Stimulated activated naive CD8-positive, alpha-beta T cell treated with anti-CD3 and anti-CD28 coated beads, Interleukin-15, amount 100 ng/mL, for 72 hours (primary cell): ENCODE measurements around the gene OR9K2.
"Not testable (repeated sequence)": the region's sequence is repeated elsewhere in the genome, so short reads cannot be mapped to it uniquely, and the experiment has no call there.

ENCODE experiments used
- ATAC-seq: fragments of 150-1000 bp; cut with Tn5 transposase; 2 replicates; pipeline ENCODE4 v1.10.0; 2021; ENCODE audit warnings: mild to moderate bottlenecking, moderate library complexity
- DNase-seq, 2 donors: peaks; one replicate each; pipeline ENCODE4 v3.0.0; 2021 to 2022
- H3K27ac Mint-ChIP-seq, 2 donors: one replicate each; pipeline ENCODE4 v1.8.0; 2022; ENCODE audit warnings: mild to moderate bottlenecking in 2 of 2, mixed read lengths in 2 of 2, moderate library complexity in 2 of 2
- H3K27me3 Mint-ChIP-seq: one replicate; pipeline ENCODE4 v1.8.0; 2022; ENCODE audit warnings: mixed read lengths
- H3K4me1 Mint-ChIP-seq: one replicate; pipeline ENCODE4 v1.8.0; 2022; ENCODE audit warnings: mild to moderate bottlenecking, mixed read lengths
- H3K4me3 Mint-ChIP-seq, 2 donors: one replicate each; pipeline ENCODE4 v1.8.0; 2022; ENCODE audit warnings: mild to moderate bottlenecking in 2 of 2, mixed read lengths in 2 of 2, moderate library complexity in 1 of 2
- H3K9me3 Mint-ChIP-seq, 2 donors: one replicate each; pipeline ENCODE4 v1.8.0; 2022; ENCODE audit warnings: mixed read lengths in 2 of 2

The OR9K2 gene, protein sequence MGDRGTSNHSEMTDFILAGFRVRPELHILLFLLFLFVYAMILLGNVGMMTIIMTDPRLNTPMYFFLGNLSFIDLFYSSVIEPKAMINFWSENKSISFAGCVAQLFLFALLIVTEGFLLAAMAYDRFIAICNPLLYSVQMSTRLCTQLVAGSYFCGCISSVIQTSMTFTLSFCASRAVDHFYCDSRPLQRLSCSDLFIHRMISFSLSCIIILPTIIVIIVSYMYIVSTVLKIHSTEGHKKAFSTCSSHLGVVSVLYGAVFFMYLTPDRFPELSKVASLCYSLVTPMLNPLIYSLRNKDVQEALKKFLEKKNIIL

DNA sequence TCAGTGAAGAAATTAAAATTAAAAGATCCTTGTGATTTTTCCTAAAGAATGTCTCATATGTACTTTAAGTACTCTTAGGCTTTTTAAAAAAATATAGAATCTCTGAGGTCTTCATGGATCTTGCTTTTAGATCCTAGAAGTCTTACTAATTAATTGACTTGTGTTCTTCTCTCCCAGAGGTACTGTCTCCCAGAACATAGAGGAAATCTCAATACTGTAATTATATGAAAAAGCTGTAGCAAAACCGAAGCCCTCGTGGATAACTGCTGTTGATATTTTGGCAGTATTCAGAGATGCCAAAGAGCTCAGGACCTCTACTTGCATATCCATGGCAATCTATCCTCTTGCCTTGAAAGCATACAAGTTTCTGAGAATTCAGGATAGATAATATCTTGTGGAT is at the start of gene OR9K2:
TSS of gene OR9K2 (plus strand) at position 301 of the 400 bp plus-strand sequence. CDS start 3,429 bp downstream, outside the sequence.
- peak within 1 kb of the TSS in 1 of 2 donors; percentile 34 for H3K27ac Mint-ChIP-seq
- no peaks in the 10 kb centered on the region for H3K4me1 Mint-ChIP-seq
- ATAC-seq (no peak), DNase-seq (no peak)
- no peaks in the 10 kb centered on the region for H3K9me3 Mint-ChIP-seq
- H3K27me3 Mint-ChIP-seq, result peaks cover 37% of the 10 kb centered on the region
- no peak within 1 kb of the TSS for H3K4me3 Mint-ChIP-seq

DNA sequence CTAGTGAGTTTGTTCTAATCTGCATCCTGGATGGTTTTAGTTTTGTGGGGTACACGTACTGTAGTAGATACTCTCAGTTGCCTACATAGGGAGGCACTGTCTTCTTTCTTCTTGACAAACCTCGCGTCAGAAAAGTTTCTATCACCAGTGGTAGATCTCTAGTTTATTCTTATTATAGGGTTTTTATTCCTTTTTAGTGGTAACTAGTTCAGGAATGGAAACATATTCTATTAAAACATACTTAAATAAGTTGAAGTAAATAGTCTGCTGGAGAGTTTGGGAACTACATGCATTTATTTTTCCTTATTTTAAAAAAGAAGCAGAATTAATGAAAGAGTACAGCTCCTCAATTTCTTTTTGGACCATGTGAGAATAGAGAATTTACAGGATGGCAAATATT is 33.6 kb upstream of the OR9K2 start:
- H3K27me3 Mint-ChIP-seq, result peaks cover 13% of the 10 kb centered on the region
- no peak overlapping the region for H3K27ac Mint-ChIP-seq
- no peak for DNase-seq
- H3K4me1 Mint-ChIP-seq, result no peaks in the 10 kb centered on the region
- H3K4me3 Mint-ChIP-seq, result no peak overlapping the region
- no peak for ATAC-seq
- H3K9me3 Mint-ChIP-seq, result no peaks in the 10 kb centered on the region

DNA sequence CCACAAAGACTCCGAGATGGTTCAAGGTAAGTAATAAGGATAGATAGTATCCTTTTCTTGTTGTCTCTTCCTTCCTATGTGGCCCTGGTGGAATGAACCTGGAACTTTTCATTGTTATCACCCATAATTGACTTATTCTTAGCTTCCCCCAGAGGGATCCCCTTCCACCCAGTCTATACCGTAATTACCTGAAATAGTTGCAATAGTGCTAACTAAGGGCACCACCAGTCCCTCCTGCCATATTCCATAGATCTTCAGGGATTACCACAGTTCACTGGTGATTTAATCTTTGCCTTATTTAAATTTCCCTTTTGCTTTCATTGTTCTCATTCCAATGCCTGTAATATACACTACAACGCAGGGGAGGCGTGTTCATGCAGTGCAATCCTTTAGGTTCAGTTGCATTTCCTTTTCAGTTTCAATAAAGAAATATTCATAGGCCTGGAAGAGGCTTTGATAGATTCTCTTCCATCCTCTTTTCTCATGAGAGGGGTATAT is 13.8 kb upstream of the OR9K2 start:
- no peak overlapping the region for H3K4me3 Mint-ChIP-seq
- H3K9me3 Mint-ChIP-seq, result no peaks in the 10 kb centered on the region
- H3K4me1 Mint-ChIP-seq, result no peaks in the 10 kb centered on the region
- DNase-seq (no peak), ATAC-seq (no peak)
- no peak overlapping the region for H3K27ac Mint-ChIP-seq
- no peaks in the 10 kb centered on the region for H3K27me3 Mint-ChIP-seq

DNA sequence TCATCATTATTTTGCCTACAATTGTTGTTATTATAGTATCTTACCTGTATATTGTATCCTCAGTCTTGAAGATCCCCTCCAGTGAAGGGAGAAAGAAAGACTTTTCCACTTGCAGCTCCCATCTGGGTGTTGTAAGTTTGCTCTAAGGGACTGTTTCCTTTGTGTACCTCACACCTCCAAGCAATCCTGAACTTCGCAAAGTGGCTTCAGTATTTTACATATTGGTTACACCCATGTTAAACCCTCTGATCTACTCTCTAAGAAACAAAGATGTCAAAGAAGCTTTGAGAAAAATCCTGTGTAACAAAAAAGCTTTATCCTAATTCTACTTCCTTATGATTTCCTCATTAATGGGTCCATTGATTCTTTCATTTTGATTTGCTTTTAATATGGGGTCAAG is 10.1 kb upstream of the OR9K2 start:
- ATAC-seq (no peak), DNase-seq (no peak)
- H3K27me3 Mint-ChIP-seq, result no peaks in the 10 kb centered on the region
- no peaks in the 10 kb centered on the region for H3K9me3 Mint-ChIP-seq
- H3K27ac Mint-ChIP-seq, result no peak overlapping the region
- no peak overlapping the region for H3K4me3 Mint-ChIP-seq
- no peaks in the 10 kb centered on the region for H3K4me1 Mint-ChIP-seq

DNA sequence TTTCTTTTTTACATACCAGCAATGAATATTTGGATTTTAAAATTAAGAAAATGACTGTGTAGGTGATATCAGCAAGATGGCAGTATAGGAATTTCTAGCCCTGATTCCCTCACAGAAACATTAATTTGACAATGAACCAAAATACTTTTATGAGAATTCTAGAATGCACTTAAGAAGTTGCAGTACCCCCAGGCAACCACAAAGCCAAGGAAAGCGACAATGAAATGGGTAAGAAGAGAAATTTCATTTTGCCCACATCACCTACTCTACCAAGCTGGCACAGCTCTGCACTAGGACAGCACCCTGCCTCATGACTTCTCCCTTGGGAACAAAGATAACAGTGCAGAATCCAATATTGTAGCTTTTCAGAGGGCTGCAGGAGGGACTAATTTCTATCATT is 6.6 kb downstream of the OR9K2 start:
- H3K27ac Mint-ChIP-seq, result no peak overlapping the region
- H3K27me3 Mint-ChIP-seq, result peaks cover 62% of the 10 kb centered on the region
- DNase-seq (no peak), ATAC-seq (no peak)
- no peak overlapping the region for H3K4me3 Mint-ChIP-seq
- H3K9me3 Mint-ChIP-seq, result no peaks in the 10 kb centered on the region
- H3K4me1 Mint-ChIP-seq, result no peaks in the 10 kb centered on the region

DNA sequence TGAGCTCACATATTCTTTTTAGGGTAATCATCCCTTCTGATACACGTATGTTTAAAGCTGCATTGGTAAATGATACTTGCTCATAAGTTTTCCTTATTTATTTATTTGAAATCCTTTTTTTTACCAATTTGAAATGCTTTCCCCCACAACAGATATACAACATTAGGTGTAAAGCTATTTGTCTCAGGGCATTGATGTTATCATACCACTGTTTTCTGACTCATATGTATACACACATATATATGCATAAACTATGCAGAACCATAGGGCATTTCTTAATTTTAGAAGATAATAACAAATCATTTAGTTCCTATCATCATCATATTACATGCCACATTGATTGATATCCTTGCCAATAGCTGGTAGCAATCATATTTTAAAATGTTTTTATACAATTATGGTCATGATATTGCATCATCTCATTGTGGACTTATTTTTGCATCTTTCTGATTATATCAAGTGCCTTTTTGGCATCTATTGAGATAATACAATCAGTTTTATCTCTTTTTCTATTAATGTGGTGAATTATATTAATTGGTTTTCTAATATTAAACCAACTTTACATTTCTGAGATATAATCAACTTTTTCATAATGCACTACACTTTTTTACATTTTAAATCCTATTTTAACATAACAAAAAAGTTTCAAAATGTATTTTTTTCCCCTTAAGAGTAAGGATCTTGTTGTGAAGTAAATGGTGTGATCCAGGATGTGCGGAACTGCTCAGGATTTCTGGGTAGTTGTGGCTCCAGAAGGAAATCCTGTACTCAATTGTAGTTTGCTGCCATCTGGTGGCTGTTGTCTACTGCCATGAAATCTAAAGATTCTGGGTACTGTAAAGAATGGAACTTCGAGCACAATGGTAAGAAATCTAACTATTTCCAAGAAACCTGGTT is 16.7 kb downstream of the OR9K2 start:
- Mint-ChIP-seq H3K27ac (peak overlapping the region in 1 of 2 donors; percentile 21), H3K27me3 (peaks cover 8% of the 10 kb centered on the region), H3K4me3 (no peak overlapping the region), H3K9me3 (no peaks in the 10 kb centered on the region), H3K4me1 (no peaks in the 10 kb centered on the region)
- DNase-seq (peak; percentile 17 to 25), ATAC-seq (peak; percentile 50)

DNA sequence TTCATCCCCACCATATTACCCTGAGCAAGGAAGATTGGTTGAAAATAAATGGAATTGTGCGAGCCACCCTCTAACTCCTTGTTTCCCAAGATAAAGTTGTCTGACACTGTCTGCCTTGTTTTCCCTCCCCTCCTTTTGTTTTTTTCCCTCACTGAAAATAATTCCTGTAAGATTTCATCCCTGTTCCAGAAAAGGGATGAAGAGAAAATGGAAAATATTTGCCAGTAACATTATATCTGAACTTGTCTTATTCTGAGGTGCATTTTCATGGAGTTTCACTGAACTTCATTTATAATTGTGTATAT is 17.3 kb downstream of the OR9K2 start:
- Mint-ChIP-seq H3K4me3 (no peak overlapping the region), H3K9me3 (no peaks in the 10 kb centered on the region), H3K4me1 (no peaks in the 10 kb centered on the region), H3K27me3 (peaks cover 6% of the 10 kb centered on the region), H3K27ac (peak overlapping the region in 1 of 2 donors; percentile 21)
- ATAC-seq (no peak), DNase-seq (no peak)

DNA sequence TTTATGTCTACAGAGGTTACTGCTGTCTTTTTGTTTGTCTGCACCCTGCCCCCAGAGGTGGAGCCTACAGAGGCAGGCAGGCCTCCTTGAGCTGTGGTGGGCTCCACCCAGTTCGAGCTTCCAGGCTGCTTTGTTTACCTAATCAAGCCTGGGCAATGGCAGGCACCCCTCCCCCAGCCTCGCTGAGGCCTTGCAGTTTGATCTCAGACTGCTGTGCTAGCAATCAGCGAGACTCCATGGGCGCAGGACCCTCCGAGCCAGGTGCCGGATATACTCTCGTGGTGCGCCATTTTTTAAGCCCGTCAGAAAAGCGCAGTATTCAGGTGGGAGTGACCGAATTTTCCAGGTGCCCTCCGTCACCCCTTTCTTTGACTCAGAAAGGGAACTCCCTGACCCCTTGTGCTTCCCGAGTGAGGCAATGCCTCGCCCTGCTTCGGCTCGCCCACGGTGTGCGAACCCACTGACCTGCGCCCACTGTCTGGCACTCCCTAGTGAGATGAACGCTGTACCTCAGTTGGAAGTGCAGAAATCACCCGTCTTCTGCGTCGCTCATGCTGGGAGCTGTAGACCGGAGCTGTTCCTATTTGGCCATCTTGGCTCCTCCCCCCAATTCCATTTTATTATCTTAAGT is 40.9 kb downstream of the OR9K2 start:
- not testable (repeated sequence) for H3K9me3 Mint-ChIP-seq, H3K4me1 Mint-ChIP-seq, H3K27ac Mint-ChIP-seq, H3K4me3 Mint-ChIP-seq, DNase-seq, ATAC-seq
- peaks cover 11% of the 10 kb centered on the region for H3K27me3 Mint-ChIP-seq

DNA sequence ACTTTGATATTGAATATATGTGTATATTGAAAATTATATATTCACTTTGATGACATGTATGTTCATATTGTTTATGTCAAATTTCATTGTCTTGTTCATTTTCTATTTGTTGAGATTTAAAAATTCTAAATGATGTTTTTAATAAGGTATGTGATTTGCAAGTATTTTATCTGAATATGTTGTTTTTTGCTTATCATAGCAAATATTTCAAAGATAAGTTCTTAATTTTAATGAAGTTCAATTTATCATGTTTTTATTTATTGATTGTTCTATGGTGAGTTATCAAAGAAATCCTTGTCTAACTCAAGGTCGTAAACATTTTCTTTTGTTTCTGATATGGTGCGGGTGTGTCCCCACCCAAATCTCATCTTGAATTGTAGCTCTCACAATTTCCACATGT is 45.2 kb downstream of the OR9K2 start:
- Mint-ChIP-seq H3K27me3 (peaks cover 29% of the 10 kb centered on the region), H3K9me3 (no peaks in the 10 kb centered on the region), H3K27ac (no peak overlapping the region), H3K4me1 (no peaks in the 10 kb centered on the region), H3K4me3 (no peak overlapping the region)
- DNase-seq, result no peak
- no peak for ATAC-seq

DNA sequence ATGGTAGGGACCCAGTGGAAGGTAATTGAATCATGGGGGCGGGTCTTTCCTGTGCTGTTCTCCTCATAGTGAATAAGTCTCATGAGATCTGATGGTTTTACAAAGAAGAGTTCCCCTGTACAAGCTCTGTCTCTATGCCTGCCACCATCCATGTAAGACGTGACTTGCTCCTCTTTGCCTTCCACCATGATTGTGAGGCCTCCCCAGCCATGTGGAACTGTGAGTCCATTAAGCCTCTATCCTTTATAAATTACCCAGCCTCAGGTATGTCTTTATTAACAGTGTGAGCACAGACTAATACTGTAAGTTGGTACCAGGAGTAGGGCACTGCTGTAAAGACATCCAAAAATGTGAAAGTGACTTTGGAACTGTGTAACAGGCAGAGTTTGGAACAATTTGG is 45.6 kb downstream of the OR9K2 start:
- H3K4me3 Mint-ChIP-seq, H3K27ac Mint-ChIP-seq, ATAC-seq, H3K9me3 Mint-ChIP-seq, DNase-seq, H3K4me1 Mint-ChIP-seq: not testable (repeated sequence)
- H3K27me3 Mint-ChIP-seq, result peaks cover 29% of the 10 kb centered on the region

DNA sequence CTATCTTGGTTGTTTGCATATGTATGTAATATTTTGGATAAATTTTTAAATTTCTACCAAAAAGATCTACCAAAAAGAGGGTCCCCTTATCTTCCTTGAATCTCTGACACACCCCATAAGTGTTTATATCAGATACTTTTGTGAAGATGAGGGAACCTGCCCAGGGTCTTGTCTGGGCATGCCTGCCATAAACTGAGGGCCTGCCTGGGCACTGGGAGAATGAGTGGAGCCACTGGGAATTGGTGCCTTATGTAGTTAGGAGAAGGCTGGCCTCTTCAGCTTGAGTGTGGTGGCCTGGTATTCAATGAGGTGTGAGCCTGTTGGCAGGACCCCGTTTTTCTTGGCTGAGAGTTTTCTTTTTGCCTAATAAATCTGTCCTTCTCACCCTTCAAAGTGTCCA is 46.5 kb downstream of the OR9K2 start:
- Mint-ChIP-seq H3K27me3 (peaks cover 31% of the 10 kb centered on the region), H3K9me3 (peaks cover 0 to under 1% of the 10 kb centered on the region in 2 donors), H3K27ac (peak overlapping the region in 1 of 2 donors; percentile 27), H3K4me3 (no peak overlapping the region), H3K4me1 (no peaks in the 10 kb centered on the region)
- ATAC-seq (no peak), DNase-seq (no peak)

DNA sequence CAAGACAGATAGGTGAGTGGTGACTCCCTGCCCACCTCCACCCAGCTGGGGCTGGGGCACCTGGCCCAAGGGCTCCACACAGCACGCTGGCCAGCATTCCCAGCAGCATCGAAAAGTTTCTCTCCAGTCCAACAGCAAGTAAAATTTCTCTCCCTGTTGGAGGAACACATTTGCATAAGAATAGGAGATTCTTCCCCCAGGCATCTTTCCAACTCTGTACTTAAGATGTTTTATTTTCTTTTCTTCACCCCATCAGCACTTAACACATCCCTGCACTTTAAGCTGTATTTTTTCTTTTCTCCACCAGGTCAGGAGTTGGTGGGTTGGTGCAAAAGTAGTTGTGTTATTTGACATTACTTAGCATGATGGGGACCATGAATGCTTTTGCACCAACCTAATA is 47.2 kb downstream of the OR9K2 start:
- Mint-ChIP-seq H3K27me3 (peaks cover 38% of the 10 kb centered on the region), H3K9me3 (peaks cover 0 to 9% of the 10 kb centered on the region in 2 donors), H3K27ac (no peak overlapping the region), H3K4me3 (no peak overlapping the region), H3K4me1 (no peaks in the 10 kb centered on the region)
- DNase-seq (no peak), ATAC-seq (no peak)
